HepG2 (cell line): Measurements from ENCODE around the gene LRP10. TPM values are rescaled to one million over a fixed set of nuclear protein-coding genes. Genes with fewer than 3 reads are reported as not detected.

ENCODE experiments used
- CBX2 ChIP-seq, 2 experiments: fragments of 200-600 bp in 1 of 2; sonication (generic); formaldehyde crosslinking in 1 of 2; IDR thresholded peaks; 2 replicates each; pipeline versions ENCODE4 v1.7.0 to v1.8.1; 2018 to 2022; ENCODE audit warnings: low read depth in 2 of 2, low read length in 1 of 2, mild to moderate bottlenecking in 1 of 2, missing genetic modification reagents in 1 of 2
- IRF2 ChIP-seq: IDR thresholded peaks from 2 replicates; pipeline ENCODE4 v1.6.1; 2018; ENCODE audit warnings: missing genetic modification reagents, missing compliant biosample characterization
- ISX ChIP-seq: sonication (generic); formaldehyde crosslinking; conservative IDR thresholded peaks from 2 replicates; pipeline ENCODE4 v1.5.0; 2020; ENCODE audit warnings: missing genetic modification reagents
- KDM5B ChIP-seq: sonication (generic); formaldehyde crosslinking; IDR thresholded peaks from 2 replicates; pipeline ENCODE4 v1.4.0; 2020; ENCODE audit warnings: missing genetic modification reagents, mild to moderate bottlenecking, borderline replicate concordance
- KLF13 ChIP-seq: sonication (generic); formaldehyde crosslinking; IDR thresholded peaks from 2 replicates; pipeline ENCODE4 v1.4.0; 2020; ENCODE audit warnings: mild to moderate bottlenecking, missing genetic modification reagents
- MED1 ChIP-seq: sonication (generic); formaldehyde crosslinking; IDR thresholded peaks from 2 replicates; pipeline ENCODE4 v1.4.0; 2020; ENCODE audit warnings: missing genetic modification reagents
- MED8 ChIP-seq: sonication (generic); formaldehyde crosslinking; IDR thresholded peaks from 2 replicates; pipeline ENCODE4 v1.8.1; 2023; ENCODE audit warnings: mild to moderate bottlenecking, missing genetic modification reagents; ENCODE audit not compliant: insufficient replicate concordance
- NCOA1 ChIP-seq: sonication (generic); formaldehyde crosslinking; IDR thresholded peaks from 2 replicates; pipeline ENCODE4 v1.9.0; 2021; ENCODE audit warnings: missing genetic modification reagents
- NFATC3 ChIP-seq: sonication (generic); formaldehyde crosslinking; IDR thresholded peaks from 2 replicates; pipeline ENCODE4 v1.5.1; 2020; ENCODE audit warnings: mild to moderate bottlenecking, missing genetic modification reagents
- NFRKB ChIP-seq: fragments of 450-650 bp; IDR thresholded peaks from 2 replicates; pipeline ENCODE4 v1.6.1; 2017
- NPAS2 ChIP-seq: sonication (generic); formaldehyde crosslinking; IDR thresholded peaks from 2 replicates; pipeline ENCODE4 v1.8.0; 2022; ENCODE audit warnings: mild to moderate bottlenecking, missing genetic modification reagents, borderline replicate concordance
- POLR2G ChIP-seq: fragments of 200-400 bp; formaldehyde crosslinking; IDR thresholded peaks from 2 replicates; pipeline ENCODE4 v1.6.1; 2018; ENCODE audit warnings: mild to moderate bottlenecking, low read depth, low read length, moderate library complexity
- TMF1 ChIP-seq: sonication (generic); formaldehyde crosslinking; IDR thresholded peaks from 2 replicates; pipeline ENCODE4 v1.8.1; 2022; ENCODE audit warnings: low read depth, missing genetic modification reagents
- ZFP36 ChIP-seq: fragments of 150-350 bp; IDR thresholded peaks from 2 replicates; pipeline ENCODE4 v1.6.1; 2018; ENCODE audit warnings: borderline replicate concordance, low read length, low read depth; ENCODE audit not compliant: partially characterized antibody
- ZNF10 ChIP-seq: sonication (generic); formaldehyde crosslinking; IDR thresholded peaks from 2 replicates; pipeline ENCODE4 v1.4.0; 2020; ENCODE audit warnings: mild to moderate bottlenecking, low read depth, missing genetic modification reagents, borderline replicate concordance
- ZNF124 ChIP-seq: sonication (generic); formaldehyde crosslinking; IDR thresholded peaks from 2 replicates; pipeline ENCODE4 v1.4.0; 2020; ENCODE audit warnings: missing genetic modification reagents
- ZNF431 ChIP-seq: sonication (generic); formaldehyde crosslinking; IDR thresholded peaks from 2 replicates; pipeline ENCODE4 v1.9.0; 2022; ENCODE audit warnings: missing genetic modification reagents, low read depth, mild to moderate bottlenecking, borderline replicate concordance
- ZNF570 ChIP-seq: sonication (generic); formaldehyde crosslinking; IDR thresholded peaks from 2 replicates; pipeline ENCODE4 v1.4.0; 2020; ENCODE audit warnings: mild to moderate bottlenecking, missing genetic modification reagents, borderline replicate concordance
- ZNF607 ChIP-seq: sonication (generic); formaldehyde crosslinking; IDR thresholded peaks from 2 replicates; pipeline ENCODE4 v1.5.1; 2020; ENCODE audit warnings: missing genetic modification reagents, mild to moderate bottlenecking, borderline replicate concordance
- ZNF652 ChIP-seq: IDR thresholded peaks from 2 replicates; pipeline ENCODE4 v1.6.1; 2016; ENCODE audit warnings: low read depth, borderline replicate concordance
- ZNF737 ChIP-seq: sonication (generic); formaldehyde crosslinking; IDR thresholded peaks from 2 replicates; pipeline ENCODE4 v1.5.0; 2020; ENCODE audit warnings: missing genetic modification reagents, mild to moderate bottlenecking, borderline replicate concordance
- ZNF761 ChIP-seq: sonication (generic); formaldehyde crosslinking; conservative IDR thresholded peaks from 2 replicates; pipeline ENCODE4 v1.4.0; 2020; ENCODE audit warnings: mild to moderate bottlenecking, missing genetic modification reagents
- ZNF777 ChIP-seq: sonication (generic); formaldehyde crosslinking; IDR thresholded peaks from 2 replicates; pipeline ENCODE4 v1.4.0; 2020; ENCODE audit warnings: missing genetic modification reagents
- ZNF788 ChIP-seq: sonication (generic); formaldehyde crosslinking; IDR thresholded peaks from 2 replicates; pipeline ENCODE4 v1.5.0; 2020; ENCODE audit warnings: mild to moderate bottlenecking, missing genetic modification reagents, borderline replicate concordance
- ZNF841 ChIP-seq: sonication (generic); formaldehyde crosslinking; IDR thresholded peaks from 2 replicates; pipeline ENCODE4 v1.8.1; 2023; ENCODE audit warnings: missing genetic modification reagents, borderline replicate concordance
- ZSCAN12 ChIP-seq: sonication (generic); formaldehyde crosslinking; IDR thresholded peaks from 2 replicates; pipeline ENCODE4 v1.9.0; 2021; ENCODE audit warnings: mild to moderate bottlenecking, missing genetic modification reagents
- polyA plus RNA-seq, 8 experiments: library from polyadenylated mRNA; depleted of rRNA in 3 of 8; stranded (reverse) in 7 of 8; unstranded in 1 of 8; fragments of >200 nt; fragmentation: Illumina TruSeq in 4 of 8; extraction: Trizol in 4 of 8; gene quantifications; 2 replicates each; pipeline versions ENCODE4 v1.2.1 to v1.2.3, GENCODE V29; 2011 to 2016; ENCODE audit warnings: low read depth in 4 of 8, missing spikeins in 1 of 8, mixed read lengths in 1 of 8; ENCODE audit not compliant: insufficient read depth in 1 of 8
- total RNA-seq, 5 experiments: library from RNA; depleted of rRNA; stranded (reverse); fragments of >200 nt; fragmentation: Illumina TruSeq; extraction: Trizol; gene quantifications; 2 replicates each; pipeline ENCODE4 v1.2.3, GENCODE V29; 2016; ENCODE audit warnings: low read depth in 1 of 5
- TF ChIP-seq, protein P1 (sequence below): sonication (generic); formaldehyde crosslinking; IDR thresholded peaks from 2 replicates; pipeline ENCODE4 v1.8.0; 2022; ENCODE audit warnings: missing genetic modification reagents, low read depth, mild to moderate bottlenecking, borderline replicate concordance
- TF ChIP-seq, protein P2 (sequence below): sonication (generic); formaldehyde crosslinking; IDR thresholded peaks from 2 replicates; pipeline ENCODE4 v1.8.0; 2022; ENCODE audit warnings: mild to moderate bottlenecking, missing genetic modification reagents, moderate library complexity
- TF ChIP-seq, protein P3 (sequence below): sonication (generic); formaldehyde crosslinking; IDR thresholded peaks from 2 replicates; pipeline ENCODE4 v1.4.0; 2020; ENCODE audit warnings: mild to moderate bottlenecking, missing genetic modification reagents

Gene LRP10
- total and polyA plus RNA-seq, 2 of the 13 experiments (the other 11 are each of a cell fraction or from before 2014, with no cell fraction given), result 16.9 to 45.2 TPM

DNA sequence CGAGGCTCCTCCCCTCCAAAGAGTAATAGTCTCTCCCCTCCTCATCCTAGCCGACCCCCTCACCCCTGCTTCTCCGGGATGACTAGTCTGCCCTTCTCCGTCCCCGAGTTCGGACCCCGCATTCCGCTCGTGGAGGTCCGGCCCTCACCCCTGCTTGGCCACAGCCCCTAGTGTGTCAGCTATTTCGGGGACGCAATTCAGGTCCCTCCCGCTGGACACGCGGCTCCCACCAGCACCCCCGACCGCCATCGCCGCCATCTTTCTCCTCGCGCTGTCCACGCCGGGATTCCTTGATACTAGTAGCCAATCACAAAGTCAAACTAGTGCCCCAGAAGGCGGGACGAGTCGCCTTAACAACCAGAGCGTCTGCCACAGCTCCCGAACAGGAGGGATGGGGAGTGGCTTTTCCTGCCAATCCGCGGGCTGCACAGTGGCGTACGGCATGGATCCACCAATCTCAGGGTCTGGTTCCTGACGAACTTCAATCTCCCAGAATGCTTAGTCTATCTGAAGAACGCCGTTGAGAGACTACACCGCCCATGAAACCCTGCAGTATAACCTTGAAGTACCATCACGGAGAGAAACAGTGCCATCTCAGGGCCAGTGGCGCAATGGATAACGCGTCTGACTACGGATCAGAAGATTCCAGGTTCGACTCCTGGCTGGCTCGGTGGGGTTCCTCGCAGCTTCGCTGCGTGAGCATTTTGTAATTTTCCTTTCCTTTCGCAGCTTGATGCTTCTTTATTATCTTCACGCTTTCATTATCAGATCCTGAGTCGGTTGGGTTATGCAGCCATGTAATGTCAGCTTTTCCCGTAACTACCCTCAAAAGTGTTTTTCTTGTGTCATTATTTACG is 57.8 kb downstream of the LRP10 start, which contains the start of gene PRMT5 (continued):
- TF ChIP-seq KDM5B (CRISPR knock-in tag), result peak; percentile 96; the same call in 1 of the 2 replicates
- TF ChIP-seq, protein P1, sequence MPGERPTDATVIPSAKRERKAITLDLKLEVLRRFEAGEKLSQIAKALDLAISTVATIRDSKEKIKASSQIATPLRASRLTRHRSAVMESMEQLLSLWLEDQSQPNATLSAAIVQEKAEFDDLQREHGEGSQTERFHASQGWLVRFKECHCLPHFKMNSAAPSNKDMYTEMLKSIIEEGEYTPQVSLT (CRISPR knock-in tag), result no peak; the same call in 1 of the 2 replicates
- peak; percentile 85; the same call in 1 of the 2 replicates for TF ChIP-seq ZNF737 (CRISPR knock-in tag)
- TF ChIP-seq, protein P2, sequence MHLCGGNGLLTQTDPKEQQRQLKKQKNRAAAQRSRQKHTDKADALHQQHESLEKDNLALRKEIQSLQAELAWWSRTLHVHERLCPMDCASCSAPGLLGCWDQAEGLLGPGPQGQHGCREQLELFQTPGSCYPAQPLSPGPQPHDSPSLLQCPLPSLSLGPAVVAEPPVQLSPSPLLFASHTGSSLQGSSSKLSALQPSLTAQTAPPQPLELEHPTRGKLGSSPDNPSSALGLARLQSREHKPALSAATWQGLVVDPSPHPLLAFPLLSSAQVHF, result peak; percentile 96
- peak; percentile 72 for TF ChIP-seq ZNF777
- peak; percentile 98 for TF ChIP-seq ZNF788 (CRISPR knock-in tag)
- TF ChIP-seq CBX2 (IDR thresholded peaks at IDR 0.05; ENCODE audit: low read depth, low read length), result no peak
- peak; percentile 87; the same call in 1 of the 2 replicates for TF ChIP-seq CBX2 (CRISPR knock-in tag; IDR thresholded peaks at IDR 0.05; ENCODE audit: low read depth)
- peak; percentile 99 for TF ChIP-seq IRF2
- peak; percentile 93; the same call in 1 of the 2 replicates for TF ChIP-seq ISX (CRISPR knock-in tag)
- TF ChIP-seq NFRKB, result peak; percentile 93
- TF ChIP-seq POLR2G, result peak; percentile 100
- TF ChIP-seq, protein P3, sequence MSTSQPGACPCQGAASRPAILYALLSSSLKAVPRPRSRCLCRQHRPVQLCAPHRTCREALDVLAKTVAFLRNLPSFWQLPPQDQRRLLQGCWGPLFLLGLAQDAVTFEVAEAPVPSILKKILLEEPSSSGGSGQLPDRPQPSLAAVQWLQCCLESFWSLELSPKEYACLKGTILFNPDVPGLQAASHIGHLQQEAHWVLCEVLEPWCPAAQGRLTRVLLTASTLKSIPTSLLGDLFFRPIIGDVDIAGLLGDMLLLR (CRISPR knock-in tag), result peak; percentile 87; the same call in 1 of the 2 replicates
- TF ChIP-seq NCOA1 (CRISPR knock-in tag), result peak; percentile 19
- TF ChIP-seq ZNF10 (CRISPR knock-in tag), result no peak
- TF ChIP-seq NFATC3 (CRISPR knock-in tag), result peak; percentile 87
- peak; percentile 98 for TF ChIP-seq ZNF761
- TF ChIP-seq ZNF652 (CRISPR knock-in tag), result peak; percentile 66
- TF ChIP-seq MED1 (CRISPR knock-in tag), result peak; percentile 95
- peak; percentile 94 for TF ChIP-seq ZNF607 (CRISPR knock-in tag)
- 0 out of 2 replicates have a peak, but pooled peaks have one; percentile 8 for TF ChIP-seq ZNF841 (CRISPR knock-in tag)
- no peak for TF ChIP-seq NPAS2 (CRISPR knock-in tag)
- TF ChIP-seq ZNF124 (CRISPR knock-in tag), result peak; percentile 100
- peak; percentile 91 for TF ChIP-seq KLF13 (CRISPR knock-in tag)
- TF ChIP-seq MED8 (CRISPR knock-in tag), result peak; percentile 70
- peak; percentile 80 for TF ChIP-seq ZFP36
- TF ChIP-seq ZNF431 (CRISPR knock-in tag), result peak; percentile 91
- peak; percentile 16; the same call in 1 of the 2 replicates for TF ChIP-seq ZNF570 (CRISPR knock-in tag)
- TF ChIP-seq ZSCAN12 (CRISPR knock-in tag), result peak; percentile 97
- TF ChIP-seq TMF1 (CRISPR knock-in tag), result peak; percentile 67; the same call in 1 of the 2 replicates
